ENCODE data around the gene ATG16L2.

ATG16L2 gene

DNA sequence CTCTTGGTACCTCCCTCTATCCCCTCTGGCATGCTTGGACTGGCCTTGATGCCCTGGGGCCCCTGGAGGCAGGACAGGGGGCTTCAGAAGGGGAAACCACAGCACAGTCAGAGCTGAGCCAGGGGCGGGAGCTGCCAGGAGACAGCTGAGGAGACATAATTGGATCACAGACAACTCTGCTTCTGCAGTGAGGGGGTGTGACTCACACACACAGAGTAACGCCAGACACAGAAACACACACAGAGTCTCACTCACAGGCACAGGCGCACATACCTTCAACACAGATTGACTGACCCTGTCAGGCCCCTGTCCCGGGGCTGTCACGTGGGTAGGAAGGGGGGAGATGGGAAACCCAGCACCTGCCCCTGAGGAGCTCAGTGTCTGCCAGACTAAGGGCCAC is 40.9 kb upstream of the ATG16L2 start:
- peak; percentile 89 for ATAC-seq
- TF ChIP-seq, protein P1, sequence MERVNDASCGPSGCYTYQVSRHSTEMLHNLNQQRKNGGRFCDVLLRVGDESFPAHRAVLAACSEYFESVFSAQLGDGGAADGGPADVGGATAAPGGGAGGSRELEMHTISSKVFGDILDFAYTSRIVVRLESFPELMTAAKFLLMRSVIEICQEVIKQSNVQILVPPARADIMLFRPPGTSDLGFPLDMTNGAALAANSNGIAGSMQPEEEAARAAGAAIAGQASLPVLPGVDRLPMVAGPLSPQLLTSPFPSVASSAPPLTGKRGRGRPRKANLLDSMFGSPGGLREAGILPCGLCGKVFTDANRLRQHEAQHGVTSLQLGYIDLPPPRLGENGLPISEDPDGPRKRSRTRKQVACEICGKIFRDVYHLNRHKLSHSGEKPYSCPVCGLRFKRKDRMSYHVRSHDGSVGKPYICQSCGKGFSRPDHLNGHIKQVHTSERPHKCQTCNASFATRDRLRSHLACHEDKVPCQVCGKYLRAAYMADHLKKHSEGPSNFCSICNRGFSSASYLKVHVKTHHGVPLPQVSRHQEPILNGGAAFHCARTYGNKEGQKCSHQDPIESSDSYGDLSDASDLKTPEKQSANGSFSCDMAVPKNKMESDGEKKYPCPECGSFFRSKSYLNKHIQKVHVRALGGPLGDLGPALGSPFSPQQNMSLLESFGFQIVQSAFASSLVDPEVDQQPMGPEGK (CRISPR knock-in tag; IDR thresholded peaks at IDR 0.05; ENCODE audit: borderline replicate concordance): 0 out of 2 replicates have a peak, but pooled peaks have one; percentile 15
- no peak for TF ChIP-seq ZNF8 (CRISPR knock-in tag; IDR thresholded peaks at IDR 0.05)

DNA sequence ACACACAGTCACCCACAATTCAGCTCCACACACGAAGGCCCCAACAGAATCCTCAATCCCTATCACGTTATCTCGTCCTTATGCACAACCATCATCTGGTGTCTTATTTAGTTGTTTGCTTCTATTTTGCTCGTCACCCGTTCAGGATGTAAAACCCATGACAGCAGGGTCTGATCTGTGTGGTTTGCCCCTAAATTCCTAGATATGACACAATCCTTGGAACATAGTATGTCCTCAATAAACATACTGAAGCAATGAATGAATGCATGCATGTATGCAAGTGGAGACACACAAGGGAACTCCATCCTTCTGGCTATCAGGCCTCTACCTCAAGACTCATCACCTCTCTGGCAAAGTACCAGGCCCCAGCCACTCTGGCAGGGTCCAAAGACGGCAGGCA is 40.5 kb upstream of the ATG16L2 start:
- TF ChIP-seq GLIS3 (CRISPR knock-in tag; IDR thresholded peaks at IDR 0.05) (no peak), OSR1 (CRISPR knock-in tag; IDR thresholded peaks at IDR 0.05) (no peak), PPARA (CRISPR knock-in tag; IDR thresholded peaks at IDR 0.05; ENCODE audit: borderline replicate concordance) (no peak), ZFP30 (CRISPR knock-in tag; IDR thresholded peaks at IDR 0.05) (no peak), ZNF565 (CRISPR knock-in tag; conservative IDR thresholded peaks at IDR 0.05; ENCODE audit: low read depth) (no peak), ESRRG (CRISPR knock-in tag; IDR thresholded peaks at IDR 0.05) (no peak), BACH2 (CRISPR knock-in tag; IDR thresholded peaks at IDR 0.05; ENCODE audit: borderline replicate concordance) (no peak)
- TF ChIP-seq, protein P2, sequence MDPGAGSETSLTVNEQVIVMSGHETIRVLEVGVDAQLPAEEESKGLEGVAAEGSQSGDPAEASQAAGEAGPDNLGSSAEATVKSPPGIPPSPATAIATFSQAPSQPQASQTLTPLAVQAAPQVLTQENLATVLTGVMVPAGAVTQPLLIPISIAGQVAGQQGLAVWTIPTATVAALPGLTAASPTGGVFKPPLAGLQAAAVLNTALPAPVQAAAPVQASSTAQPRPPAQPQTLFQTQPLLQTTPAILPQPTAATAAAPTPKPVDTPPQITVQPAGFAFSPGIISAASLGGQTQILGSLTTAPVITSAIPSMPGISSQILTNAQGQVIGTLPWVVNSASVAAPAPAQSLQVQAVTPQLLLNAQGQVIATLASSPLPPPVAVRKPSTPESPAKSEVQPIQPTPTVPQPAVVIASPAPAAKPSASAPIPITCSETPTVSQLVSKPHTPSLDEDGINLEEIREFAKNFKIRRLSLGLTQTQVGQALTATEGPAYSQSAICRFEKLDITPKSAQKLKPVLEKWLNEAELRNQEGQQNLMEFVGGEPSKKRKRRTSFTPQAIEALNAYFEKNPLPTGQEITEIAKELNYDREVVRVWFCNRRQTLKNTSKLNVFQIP (CRISPR knock-in tag; IDR thresholded peaks at IDR 0.05; ENCODE audit: borderline replicate concordance, low read depth): no peak
- TF ChIP-seq, protein P3, sequence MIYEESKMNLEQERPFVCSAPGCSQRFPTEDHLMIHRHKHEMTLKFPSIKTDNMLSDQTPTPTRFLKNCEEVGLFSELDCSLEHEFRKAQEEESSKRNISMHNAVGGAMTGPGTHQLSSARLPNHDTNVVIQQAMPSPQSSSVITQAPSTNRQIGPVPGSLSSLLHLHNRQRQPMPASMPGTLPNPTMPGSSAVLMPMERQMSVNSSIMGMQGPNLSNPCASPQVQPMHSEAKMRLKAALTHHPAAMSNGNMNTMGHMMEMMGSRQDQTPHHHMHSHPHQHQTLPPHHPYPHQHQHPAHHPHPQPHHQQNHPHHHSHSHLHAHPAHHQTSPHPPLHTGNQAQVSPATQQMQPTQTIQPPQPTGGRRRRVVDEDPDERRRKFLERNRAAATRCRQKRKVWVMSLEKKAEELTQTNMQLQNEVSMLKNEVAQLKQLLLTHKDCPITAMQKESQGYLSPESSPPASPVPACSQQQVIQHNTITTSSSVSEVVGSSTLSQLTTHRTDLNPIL (CRISPR knock-in tag; IDR thresholded peaks at IDR 0.05; ENCODE audit: low read depth): no peak
- TF ChIP-seq, protein P4, sequence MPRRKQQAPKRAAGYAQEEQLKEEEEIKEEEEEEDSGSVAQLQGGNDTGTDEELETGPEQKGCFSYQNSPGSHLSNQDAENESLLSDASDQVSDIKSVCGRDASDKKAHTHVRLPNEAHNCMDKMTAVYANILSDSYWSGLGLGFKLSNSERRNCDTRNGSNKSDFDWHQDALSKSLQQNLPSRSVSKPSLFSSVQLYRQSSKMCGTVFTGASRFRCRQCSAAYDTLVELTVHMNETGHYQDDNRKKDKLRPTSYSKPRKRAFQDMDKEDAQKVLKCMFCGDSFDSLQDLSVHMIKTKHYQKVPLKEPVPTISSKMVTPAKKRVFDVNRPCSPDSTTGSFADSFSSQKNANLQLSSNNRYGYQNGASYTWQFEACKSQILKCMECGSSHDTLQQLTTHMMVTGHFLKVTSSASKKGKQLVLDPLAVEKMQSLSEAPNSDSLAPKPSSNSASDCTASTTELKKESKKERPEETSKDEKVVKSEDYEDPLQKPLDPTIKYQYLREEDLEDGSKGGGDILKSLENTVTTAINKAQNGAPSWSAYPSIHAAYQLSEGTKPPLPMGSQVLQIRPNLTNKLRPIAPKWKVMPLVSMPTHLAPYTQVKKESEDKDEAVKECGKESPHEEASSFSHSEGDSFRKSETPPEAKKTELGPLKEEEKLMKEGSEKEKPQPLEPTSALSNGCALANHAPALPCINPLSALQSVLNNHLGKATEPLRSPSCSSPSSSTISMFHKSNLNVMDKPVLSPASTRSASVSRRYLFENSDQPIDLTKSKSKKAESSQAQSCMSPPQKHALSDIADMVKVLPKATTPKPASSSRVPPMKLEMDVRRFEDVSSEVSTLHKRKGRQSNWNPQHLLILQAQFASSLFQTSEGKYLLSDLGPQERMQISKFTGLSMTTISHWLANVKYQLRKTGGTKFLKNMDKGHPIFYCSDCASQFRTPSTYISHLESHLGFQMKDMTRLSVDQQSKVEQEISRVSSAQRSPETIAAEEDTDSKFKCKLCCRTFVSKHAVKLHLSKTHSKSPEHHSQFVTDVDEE (CRISPR knock-in tag; IDR thresholded peaks at IDR 0.05): no peak
- no peak for ATAC-seq

DNA sequence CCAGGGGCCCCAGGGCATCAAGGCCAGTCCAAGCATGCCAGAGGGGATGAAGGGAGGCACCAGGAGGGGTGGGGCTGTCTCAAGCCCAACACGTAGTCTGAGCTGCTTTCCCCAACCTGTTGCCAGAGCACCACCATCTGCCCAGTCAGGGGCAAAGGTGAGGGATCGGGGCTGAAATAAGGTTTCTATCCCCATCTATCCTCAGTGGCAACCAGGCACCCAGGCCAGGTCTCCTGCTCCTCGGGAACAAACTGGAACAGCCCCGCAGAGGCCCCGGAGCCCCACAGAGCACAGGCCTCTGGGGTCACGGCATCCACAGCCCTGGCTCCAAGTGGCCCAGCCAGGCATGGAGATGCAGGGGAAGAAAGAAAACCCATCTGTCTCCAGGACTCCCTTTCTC is 39.7 kb upstream of the ATG16L2 start:
- no peak for TF ChIP-seq CSDC2 (CRISPR knock-in tag; IDR thresholded peaks at IDR 0.05)
- TF ChIP-seq, protein P3 (CRISPR knock-in tag; IDR thresholded peaks at IDR 0.05; ENCODE audit: low read depth): no peak
- TF ChIP-seq ZFP3 (CRISPR knock-in tag; IDR thresholded peaks at IDR 0.05): no peak
- TF ChIP-seq ARNTL (CRISPR knock-in tag; IDR thresholded peaks at IDR 0.05; ENCODE audit: borderline replicate concordance, low read depth): no peak
- no peak for TF ChIP-seq ZNF70 (CRISPR knock-in tag; IDR thresholded peaks at IDR 0.05)
- no peak for TF ChIP-seq ESRRG (CRISPR knock-in tag; IDR thresholded peaks at IDR 0.05)
- TF ChIP-seq, protein P2 (CRISPR knock-in tag; IDR thresholded peaks at IDR 0.05; ENCODE audit: borderline replicate concordance, low read depth): no peak
- TF ChIP-seq TCF4 (CRISPR knock-in tag; IDR thresholded peaks at IDR 0.05; ENCODE audit: borderline replicate concordance): no peak
- TF ChIP-seq, protein P4 (CRISPR knock-in tag; IDR thresholded peaks at IDR 0.05): no peak
- TF ChIP-seq GLIS3 (CRISPR knock-in tag; IDR thresholded peaks at IDR 0.05): no peak
- no peak for TF ChIP-seq ZNF8 (CRISPR knock-in tag; IDR thresholded peaks at IDR 0.05)
- no peak for TF ChIP-seq ZFP30 (CRISPR knock-in tag; IDR thresholded peaks at IDR 0.05)
- ATAC-seq: no peak
